GM04503 (cell line): Measurements from ENCODE around the gene HOXA13.

Experiments
- DNase-seq: peaks from one replicate; pipeline ENCODE4 v3.0.0-alpha.2; 2012; ENCODE audit warnings: low read depth

Gene HOXA13

DNA sequence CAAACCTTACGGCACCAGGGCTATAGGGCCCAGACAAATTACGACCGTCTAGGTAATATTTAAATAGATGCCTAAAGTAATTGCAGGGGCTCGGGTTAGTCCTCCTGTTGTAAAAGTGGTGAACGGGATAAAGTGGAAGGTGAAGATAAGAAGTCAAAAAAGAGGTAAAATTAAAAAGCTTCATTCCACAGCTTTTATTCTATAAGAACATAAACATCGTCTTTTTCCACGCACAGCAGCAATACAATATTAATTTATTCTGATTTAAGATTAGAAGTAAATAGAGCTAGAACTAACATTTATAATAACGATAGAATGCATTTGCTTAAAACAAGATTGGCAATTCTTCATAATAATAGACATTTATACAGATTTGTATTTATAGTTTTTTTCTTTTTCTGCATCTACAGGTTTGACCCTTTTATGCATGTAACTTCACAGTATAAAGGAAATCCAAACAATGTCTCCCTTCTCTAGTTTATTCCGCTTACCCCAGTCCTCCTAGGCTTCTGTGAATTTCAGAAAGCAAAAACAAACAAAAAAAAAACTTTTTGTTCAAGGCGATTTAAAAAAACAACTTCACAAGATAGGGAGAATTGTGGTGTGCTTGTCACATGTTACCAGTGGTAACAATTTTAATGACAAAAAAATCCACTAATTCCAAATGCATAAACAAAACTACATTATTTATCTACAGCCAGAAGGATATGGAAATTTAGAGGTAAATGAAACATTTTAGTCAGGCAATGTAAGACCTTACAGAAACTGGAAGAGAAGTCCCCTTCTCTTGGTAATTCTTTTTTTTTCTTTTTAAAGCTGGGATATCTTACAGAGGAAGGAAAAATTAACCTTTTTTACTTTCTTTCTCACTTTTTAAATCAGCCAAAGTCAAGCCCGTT is 29.2 kb downstream of the HOXA13 start:
- DNase-seq, result no peak

DNA sequence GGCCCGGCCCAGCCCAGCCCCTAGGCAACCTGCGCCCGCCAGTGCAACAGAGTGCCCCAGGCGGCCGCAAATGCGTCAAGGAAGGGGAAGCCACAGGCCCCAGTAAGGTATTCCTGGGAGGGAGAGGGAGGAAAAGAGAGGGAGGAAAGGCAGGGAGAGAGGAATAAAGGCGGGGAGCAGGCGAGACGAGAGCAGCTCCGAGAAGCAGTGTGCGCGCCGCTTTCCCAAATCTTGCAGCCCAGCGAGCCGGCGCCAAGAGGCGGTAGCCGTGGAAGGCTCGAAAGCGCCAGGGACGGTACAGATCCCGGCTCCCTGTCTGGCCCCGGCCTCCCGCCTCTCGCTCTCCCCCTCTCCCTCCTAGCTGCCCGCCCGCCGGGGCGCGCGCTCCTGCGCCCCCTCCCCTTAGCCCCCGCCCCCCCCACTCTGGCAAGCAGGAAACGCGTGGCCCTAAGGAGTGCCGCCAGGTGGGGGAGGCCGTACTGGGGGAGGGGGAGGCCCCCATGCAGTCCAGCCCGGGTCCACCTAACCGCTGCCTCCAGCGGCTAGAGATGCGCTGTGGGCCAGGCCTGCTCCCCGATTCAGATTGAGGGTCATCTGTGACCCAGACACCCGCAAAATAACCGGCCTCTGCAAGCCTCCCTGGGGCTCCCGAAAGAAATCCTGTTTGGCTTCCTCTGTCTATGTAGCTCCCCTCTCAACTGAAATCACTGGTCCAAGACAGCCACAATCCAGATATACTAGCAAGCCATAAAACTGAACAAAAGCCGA is 30.0 kb downstream of the HOXA13 start:
- DNase-seq, result no peak

DNA sequence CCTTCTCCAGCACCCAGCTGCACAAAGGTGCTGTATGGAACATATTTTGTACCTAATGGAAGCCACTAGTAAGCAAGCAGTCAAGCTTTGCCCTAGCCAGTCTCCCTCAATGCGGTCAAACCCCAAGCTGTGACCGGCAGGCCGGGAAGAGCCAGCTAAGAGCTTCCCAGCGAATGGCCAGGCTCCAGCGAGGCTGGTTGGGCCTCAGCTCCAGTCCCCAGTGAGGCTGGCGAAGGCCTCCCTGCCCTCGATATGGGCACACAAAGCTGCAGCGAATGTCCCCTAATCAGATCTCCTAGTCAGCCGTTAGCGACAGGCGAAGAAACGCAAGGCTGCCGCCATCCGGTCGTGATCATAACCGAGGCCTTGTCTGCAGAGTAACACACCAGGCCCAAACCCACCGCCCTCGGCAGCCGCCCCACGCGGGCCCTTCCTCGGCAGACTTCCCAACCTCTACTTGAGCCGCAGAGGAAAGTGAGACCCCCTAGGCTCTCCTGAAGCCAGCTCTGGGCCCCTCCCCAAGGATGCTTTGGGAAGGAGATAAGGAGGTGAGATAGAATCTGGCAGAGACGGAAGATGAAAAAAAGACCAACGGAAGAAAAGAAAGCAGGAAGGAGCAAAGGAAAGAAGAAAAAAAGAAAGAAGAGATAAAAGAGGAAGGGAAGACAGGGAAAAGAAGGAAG is 31.5 kb downstream of the HOXA13 start:
- no peak for DNase-seq

DNA sequence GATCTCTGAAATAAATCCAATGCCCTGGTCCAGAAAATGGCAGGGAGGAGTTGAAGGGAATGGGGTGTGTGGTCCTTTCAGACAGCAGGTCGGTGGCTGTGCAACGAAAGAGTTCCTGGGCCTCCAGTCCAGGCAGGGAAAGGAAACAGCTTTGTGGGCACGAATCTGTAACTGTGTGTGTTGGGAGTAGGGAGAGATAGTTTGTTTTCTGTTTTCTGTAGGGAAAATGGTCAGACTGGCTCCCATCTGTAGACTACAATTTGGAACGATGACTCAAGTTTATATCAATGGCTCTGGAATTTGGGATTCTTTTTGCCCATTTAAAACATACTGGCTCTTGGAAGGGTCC is 32.0 kb downstream of the HOXA13 start:
- DNase-seq, result no peak

DNA sequence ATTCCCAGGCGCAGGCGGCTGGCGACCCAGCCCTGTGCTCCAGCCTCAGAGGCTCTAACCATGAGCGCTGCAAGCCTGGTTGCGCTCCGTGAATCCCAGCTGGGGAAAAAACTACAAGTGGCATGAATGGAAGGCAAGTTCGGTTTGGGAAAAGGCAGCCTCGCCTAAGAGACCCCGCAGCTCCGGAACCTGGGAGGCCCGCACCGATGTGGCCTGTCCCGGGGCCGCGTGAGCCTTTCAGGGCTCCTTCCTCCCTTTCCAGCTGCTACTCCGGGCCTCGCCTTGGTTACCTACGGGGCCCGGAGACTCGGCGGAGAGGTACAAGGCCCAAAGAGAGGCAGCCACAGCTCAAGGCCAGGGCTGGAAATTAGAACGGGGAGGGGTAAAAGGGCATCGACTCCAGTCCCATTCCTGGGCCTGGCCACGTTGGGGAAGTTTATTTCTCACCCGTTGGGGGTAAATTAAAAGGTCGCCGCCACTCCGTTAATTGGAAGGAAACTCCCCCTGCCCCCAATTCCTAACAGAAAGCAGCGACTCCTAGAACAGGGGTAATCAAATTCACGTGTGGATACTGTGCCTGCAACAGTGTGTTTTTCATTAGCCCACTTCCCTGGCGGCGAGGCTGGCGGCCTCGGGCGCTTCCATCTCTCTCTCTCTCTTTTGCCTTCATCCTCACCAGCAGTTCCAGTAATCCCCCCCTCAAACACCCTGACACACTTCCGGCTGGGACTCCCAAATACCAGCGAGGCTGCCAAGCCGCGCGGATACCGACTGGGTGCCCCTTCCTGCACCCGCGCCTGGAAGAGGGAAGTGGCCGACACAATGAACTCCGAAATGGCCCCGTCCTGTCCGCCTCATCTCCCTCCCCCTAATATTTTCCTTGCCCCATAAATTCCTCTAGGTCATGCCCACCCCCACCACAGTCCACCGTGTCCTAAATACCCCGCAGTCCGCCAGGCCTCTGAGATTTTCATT is 33.1 kb downstream of the HOXA13 start:
- DNase-seq, result no peak

DNA sequence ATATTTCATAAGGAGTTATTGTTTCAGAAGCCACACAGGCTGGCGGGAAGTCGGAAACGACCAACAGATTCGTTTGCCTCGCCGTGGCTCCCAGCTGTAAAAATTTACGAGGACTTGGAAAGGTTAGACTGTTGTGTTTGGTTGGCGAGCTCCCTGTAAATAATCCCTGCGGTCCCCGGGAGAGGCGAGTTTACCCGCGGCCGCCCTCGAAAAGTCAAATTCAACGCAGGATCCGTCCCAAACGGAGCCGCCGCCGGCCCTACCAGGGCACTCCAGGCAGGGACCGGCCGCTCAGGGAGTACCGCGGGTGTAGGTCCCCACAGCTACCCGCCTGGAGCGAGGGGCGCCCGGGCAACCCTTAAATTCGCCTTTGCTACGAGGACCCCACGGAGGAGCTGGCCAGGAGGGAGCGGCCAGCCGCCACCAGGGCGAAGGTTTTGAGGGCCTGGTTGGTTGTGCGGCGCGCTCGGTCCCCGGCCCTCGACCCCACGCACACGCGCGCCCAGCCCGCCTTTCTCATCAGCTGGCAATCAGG is 33.8 kb downstream of the HOXA13 start:
- no peak for DNase-seq

DNA sequence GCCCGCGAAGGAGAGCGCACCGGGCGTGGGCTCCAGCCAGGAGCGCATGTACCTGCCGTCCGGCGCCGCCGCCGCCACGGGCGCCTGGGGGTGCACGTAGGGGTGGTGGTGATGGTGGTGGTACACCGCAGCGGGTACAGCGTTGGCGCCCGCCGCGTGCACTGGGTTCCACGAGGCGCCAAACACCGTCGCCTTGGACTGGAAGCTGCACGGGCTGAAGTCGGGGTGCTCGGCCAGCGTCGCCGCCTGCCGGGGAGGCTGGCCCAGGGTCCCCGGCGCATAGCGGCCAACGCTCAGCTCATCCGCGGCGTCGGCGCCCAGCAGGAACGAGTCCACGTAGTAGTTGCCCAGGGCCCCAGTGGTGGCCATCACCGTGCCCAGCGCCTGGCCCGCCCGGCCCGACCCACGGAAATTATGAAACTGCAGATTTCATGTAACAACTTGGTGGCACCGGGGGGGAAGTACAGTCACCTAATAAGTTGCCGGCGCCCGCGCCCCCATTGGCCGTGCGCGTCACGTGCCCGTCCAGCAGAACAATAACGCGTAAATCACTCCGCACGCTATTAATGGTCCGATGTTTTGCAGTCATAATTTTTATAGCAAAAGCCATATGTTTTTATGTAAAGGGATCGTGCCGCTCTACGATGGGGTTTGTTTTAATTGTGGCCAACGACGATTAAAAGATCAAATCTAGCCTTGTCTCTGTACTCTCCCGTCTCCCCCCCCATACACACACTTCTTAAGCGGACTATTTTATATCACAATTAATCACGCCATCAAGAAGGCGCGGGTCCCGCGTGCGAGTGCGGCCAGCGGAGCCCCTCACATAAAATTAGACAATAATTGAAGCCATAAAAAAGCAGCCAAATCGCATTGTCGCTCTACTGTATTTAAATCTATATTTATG is 34.5 kb downstream of the HOXA13 start, which contains the start of gene HOXA9:
Gene HOXA9, minus strand, starts transcription at position 449 of the 907 bp plus-strand sequence. Its CDS starts 80 bp downstream, at position 369.
- DNase-seq, result peak; percentile 87

DNA sequence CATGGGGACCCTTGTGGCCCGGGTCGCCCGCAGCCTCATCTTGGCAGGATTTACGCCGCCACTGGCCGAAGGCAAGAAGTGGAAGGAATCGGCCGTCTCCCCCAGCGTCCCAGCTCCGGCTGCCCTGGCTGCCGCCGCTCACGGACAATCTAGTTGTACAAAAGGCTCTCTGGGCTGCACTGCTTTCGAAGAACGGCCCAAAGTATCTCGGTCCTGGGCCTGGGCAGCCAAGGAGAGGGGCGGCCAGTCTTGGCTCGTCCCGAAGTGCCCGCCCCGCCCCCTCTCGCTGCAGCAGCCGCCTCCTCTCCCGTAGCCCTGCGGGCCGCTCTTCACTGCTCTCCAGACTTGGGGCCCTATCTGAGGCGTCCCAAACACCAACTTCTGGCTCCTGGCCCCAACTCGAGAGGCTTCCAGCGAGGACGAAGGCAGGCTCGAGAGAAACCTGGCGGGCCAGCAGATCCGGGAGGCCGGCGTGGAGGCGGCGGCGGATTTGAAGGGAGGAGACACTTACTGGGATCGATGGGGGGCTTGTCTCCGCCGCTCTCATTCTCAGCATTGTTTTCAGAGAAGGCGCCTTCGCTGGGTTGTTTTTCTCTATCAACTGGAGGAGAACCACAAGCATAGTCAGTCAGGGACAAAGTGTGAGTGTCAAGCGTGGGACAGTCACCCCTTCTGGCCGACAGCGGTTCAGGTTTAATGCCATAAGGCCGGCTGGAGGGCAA is 35.4 kb downstream of the HOXA13 start:
- no peak for DNase-seq

DNA sequence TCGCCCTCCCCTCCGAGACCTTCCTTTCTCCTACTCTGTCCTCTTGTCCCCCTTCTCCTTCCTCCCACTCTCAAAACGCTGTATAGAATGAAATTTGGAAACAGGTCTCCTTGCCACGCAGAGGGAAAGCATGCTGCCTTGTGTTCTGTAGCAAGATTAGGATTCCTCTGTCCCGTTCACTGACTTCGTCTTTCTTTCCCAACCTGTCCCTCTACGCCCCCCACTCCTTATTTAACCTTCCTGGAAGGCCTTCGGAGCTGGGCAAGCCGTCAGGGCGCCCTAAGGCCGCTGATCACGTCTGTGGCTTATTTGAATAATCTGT is 35.9 kb downstream of the HOXA13 start:
- DNase-seq, result no peak

DNA sequence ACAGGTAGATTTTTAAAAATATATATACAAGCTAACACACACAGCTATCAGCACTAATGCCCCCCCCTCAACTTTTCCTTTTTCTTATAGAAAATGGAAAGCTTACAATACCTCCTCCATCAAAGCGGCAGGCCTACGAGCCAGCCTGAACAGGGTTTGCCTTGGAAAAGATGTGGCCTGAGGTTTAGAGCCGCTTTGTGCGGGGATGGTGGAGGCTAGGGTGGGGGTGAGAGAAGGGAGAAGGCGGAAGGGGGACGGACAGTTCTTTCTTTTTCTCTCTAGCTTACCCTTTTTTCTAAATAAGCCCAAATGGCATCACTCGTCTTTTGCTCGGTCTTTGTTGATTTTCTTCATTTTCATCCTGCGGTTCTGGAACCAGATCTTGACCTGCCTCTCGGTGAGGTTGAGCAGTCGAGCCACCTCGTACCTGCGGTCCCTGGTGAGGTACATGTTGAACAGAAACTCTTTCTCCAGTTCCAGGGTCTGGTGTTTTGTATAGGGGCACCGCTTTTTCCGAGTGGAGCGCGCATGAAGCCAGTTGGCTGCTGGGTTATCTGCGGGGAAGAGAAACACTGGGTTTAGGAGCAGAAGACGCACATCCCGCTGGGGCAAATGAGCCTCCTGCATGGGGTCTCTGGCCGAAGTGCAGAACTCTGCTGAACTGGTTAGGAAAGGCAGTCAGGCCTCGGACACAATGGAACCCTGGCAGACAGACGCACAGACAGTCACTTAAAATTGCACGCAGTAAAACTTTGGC is 36.4 kb downstream of the HOXA13 start:
- DNase-seq, result no peak

DNA sequence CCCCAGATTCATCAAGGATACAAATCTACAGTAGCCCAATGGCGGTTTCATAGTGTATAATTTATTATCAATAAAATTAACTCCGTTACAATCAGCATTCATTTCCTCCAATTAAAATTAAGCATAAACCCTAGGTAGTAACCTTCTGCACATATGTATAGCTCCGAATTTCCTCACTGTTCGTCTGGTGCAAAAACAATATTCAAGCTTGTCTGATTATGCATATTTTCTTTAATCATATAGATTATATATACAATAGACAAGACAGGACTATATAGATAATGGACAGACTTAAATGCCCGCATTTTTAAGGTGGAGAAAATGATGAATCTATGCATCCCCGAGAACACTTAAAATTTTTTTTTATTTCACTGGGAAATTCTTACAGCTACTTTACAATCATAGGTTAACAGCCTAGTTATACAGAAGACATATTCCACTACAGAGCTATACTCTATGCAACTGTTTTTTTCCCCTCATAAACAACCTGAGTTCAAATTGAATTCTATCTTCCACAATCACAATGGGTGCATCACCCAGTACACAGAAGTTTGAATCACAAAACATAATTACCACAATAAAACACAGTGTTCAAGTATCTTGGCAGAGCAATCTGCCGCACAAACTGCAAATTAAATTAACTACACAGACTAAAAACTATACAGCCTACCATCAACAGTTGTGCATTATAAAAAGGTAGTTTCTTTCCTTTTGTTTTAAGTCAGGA is 37.2 kb downstream of the HOXA13 start:
- DNase-seq, result peak; percentile 21

DNA sequence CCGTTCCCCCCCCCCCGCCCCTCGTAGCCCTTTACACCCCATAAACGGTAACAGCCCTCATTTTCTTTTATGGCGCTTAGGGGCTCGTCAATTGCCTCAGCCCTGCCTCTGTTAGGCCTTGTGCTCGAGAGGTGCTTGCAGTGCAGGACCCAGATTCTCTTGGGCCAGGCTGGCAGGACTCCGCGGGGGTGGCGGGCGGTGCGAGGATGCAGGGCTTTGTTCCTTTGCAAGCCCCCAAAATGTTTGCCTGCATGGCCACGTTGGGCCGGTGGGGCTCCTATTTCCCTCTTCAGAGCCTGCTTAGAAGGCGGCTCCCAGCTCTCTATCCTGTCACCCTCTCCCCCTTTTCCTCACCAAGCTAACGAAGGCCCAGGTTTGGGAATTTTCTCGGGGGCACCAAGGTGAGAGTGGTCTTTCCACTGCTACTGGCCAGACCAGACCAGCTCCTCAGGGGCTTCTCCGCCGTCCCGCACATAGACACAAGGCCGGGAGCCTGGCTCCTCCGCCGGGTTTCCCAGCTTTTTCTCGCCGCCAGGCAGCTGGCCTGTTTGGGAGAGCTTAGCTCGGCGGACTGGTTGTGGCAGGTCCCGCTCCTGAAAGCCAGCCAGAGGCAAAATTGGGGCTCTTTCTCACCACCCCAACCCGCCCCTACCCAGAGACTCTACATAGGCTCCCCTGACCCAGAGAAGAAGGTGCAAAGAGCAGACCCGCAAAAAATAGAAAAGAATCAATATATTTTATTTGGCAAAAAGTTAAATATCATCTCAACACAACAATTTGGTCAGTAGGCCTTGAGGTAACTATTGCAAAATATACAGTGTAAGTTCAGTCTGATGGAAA is 38.0 kb downstream of the HOXA13 start:
- DNase-seq, result peak; percentile 15

DNA sequence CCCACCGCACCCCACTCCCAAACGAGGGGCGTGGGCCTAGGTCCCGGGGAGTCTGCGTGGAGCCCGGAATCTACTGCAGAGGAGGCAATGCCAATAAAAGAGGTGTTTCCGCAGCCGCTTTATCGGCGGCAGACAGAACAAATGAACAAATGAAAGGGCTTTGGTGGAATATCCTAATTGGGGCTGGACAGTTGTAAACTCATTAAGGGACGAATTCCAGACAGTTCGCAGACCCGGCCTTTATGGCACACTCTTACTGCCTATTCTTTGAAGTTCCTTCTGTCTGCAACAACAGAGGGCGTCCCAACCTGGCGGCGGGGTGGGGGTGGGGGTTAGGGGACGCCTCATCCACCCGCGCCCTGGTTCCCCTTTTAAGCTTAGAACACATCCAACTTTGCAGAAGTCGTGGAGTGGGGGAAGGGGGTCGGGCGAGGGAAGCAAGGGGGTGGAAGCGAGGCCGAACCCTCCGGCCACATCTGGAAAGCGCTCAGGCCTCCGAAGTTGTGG is 38.6 kb downstream of the HOXA13 start:
- no peak for DNase-seq

DNA sequence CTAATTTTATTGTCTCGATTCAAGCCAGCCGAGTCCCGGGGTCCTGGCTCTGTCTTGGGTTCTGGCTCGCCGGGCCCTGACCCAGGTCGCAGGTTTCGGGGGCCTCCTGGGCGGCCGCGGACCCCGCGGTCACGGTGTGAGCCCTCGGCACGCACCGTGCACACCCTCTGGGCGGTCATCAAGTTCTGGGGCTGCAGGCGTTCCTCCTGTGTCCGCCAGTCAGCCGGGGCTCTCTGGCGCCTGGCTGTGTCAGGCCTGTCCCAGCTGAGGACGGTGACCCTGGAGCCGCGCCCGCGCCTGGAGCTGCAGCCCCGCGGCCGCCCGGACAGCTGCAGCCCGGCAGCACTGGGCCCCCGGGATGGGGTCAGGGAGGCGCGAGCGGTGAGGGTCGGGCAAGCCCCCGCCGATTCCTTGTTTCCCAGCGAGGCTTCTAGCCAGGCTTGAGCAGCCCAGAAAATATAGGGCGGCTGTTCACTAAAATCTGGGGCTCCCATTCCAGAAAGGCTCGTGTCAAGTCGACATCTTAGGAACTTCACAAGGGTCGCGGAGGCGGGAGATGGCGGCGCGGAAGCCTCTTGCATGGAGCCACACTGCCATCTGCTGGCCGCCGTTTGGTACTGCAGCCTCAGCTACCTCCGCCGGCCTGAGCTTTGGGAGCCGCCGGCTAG is 39.2 kb downstream of the HOXA13 start:
- peak; percentile 13 for DNase-seq

DNA sequence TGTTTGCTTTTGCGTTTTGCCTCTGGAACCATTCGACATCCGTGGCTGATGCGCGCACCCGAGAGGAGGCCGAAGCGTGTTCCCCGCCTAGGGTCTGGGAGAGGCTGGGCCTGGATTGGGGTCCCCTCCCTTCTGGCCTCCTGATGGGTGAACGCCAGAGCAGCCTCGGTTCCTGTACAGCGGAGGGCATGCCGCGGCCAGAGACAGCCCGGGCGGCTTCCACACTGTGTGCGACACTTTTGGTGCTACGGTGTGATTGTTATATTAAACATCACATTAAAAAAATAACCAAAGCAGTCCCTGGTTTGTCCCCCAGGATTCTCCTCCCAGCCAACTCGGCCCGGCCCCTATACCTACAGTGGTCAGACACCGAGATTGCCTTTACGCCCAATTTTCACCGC is 39.7 kb downstream of the HOXA13 start:
- DNase-seq, result no peak
